HAP-1 (cell line): Measurements from ENCODE around the gene GALNT5.
"Not testable (repeated sequence)": the region's sequence is repeated elsewhere in the genome, so short reads cannot be mapped to it uniquely, and the experiment has no call there.

ENCODE experiments used
- DNase-seq, 2 experiments: peaks; one replicate each; pipeline ENCODE4 v3.0.0-alpha.2; 2016 to 2020; ENCODE audit warnings: low spot score in 2 of 2
- H3K27me3 ChIP-seq: fragments of 250-450 bp; sonication (Bioruptor Pico); 2 replicates; pipeline ENCODE4 v1.5.1; 2020; ENCODE audit warnings: low read depth, mild to moderate bottlenecking, moderate library complexity
- H3K36me3 ChIP-seq: fragments of 250-450 bp; sonication (Bioruptor Pico); replicated peaks from 2 replicates; pipeline ENCODE4 v1.5.1; 2020; ENCODE audit warnings: mild to moderate bottlenecking
- H3K4me1 ChIP-seq: fragments of 250-450 bp; sonication (Bioruptor Pico); 2 replicates; pipeline ENCODE4 v1.5.1; 2020; ENCODE audit warnings: mild to moderate bottlenecking
- H3K4me3 ChIP-seq: fragments of 250-450 bp; sonication (Bioruptor Pico); 2 replicates; pipeline ENCODE4 v1.5.1; 2020; ENCODE audit warnings: mild to moderate bottlenecking, moderate library complexity
- H3K9me3 ChIP-seq: fragments of 250-450 bp; sonication (Bioruptor Pico); 2 replicates; pipeline ENCODE4 v1.5.1; 2020; ENCODE audit warnings: mild to moderate bottlenecking, moderate library complexity
- in situ Hi-C: fragments of 300-500 bp; cut with MboI; formaldehyde crosslinking; loops from 3 replicates; pipeline ENCODE4 v1.14.3; 2020; ENCODE audit warnings: low sequenced_read_pairs, inconsistent platforms, mixed read lengths

The GALNT5 gene

GRCh38 chr2:157257312-157258252 lies at the start of gene GALNT5:
TSS of gene GALNT5 (plus strand) at chr2:157257705. CDS start at chr2:157258083, 378 bp downstream.
- in situ Hi-C loops = no loop called here

GRCh38 chr2:157216286-157216965 lies 41.1 kb upstream of the GALNT5 start:
- in situ Hi-C loops = no loop called here
- Histone ChIP-seq H3K27me3 (no peaks in the 10 kb centered on the region), H3K9me3 (no peaks in the 10 kb centered on the region), H3K36me3 (no peaks in the 10 kb centered on the region), H3K4me1 (no peaks in the 10 kb centered on the region), H3K4me3 (no peak overlapping the region)
- DNase-seq = no peak

More at GRCh38 chr2:157257312-157258252, at the start of gene GALNT5:
- peaks cover 13% of the 10 kb centered on the region for H3K4me1 ChIP-seq
- DNase-seq = peak; percentile 29 to 40
- H3K27me3 ChIP-seq = no peaks in the 10 kb centered on the region
- no peaks in the 10 kb centered on the region for H3K36me3 ChIP-seq
- no peaks in the 10 kb centered on the region; the same call in 1 of the 2 replicates for H3K9me3 ChIP-seq
- H3K4me3 ChIP-seq = peak within 1 kb of the TSS; percentile 27

GRCh38 chr2:157217409-157217808 lies 40.1 kb upstream of the GALNT5 start:
- no peak for DNase-seq
- H3K9me3 ChIP-seq = no peaks in the 10 kb centered on the region
- in situ Hi-C loops = no loop called here
- no peaks in the 10 kb centered on the region for H3K36me3 ChIP-seq
- H3K4me3 ChIP-seq = no peak overlapping the region
- no peaks in the 10 kb centered on the region for H3K27me3 ChIP-seq
- H3K4me1 ChIP-seq = no peaks in the 10 kb centered on the region

- no peak for DNase-seq
- in situ Hi-C loops = no loop called here
- no peaks in the 10 kb centered on the region for H3K27me3 ChIP-seq
- no peaks in the 10 kb centered on the region for H3K36me3 ChIP-seq
- no peaks in the 10 kb centered on the region for H3K9me3 ChIP-seq
- no peak overlapping the region for H3K4me3 ChIP-seq
- H3K4me1 ChIP-seq = no peaks in the 10 kb centered on the region
Measured at GRCh38 chr2:157218911-157219310, 38.6 kb upstream of the GALNT5 start.

GRCh38 chr2:157220502-157220901 lies 37.0 kb upstream of the GALNT5 start:
- Histone ChIP-seq H3K4me3 (no peak overlapping the region), H3K9me3 (no peaks in the 10 kb centered on the region), H3K36me3 (no peaks in the 10 kb centered on the region), H3K27me3 (no peaks in the 10 kb centered on the region), H3K4me1 (no peaks in the 10 kb centered on the region)
- in situ Hi-C loops = no loop called here
- no peak for DNase-seq

GRCh38 chr2:157221394-157221988 lies 36.0 kb upstream of the GALNT5 start:
- Histone ChIP-seq H3K4me3 (no peak overlapping the region), H3K36me3 (no peaks in the 10 kb centered on the region), H3K27me3 (no peaks in the 10 kb centered on the region), H3K4me1 (no peaks in the 10 kb centered on the region), H3K9me3 (no peaks in the 10 kb centered on the region)
- no peak for DNase-seq
- in situ Hi-C loops = no loop called here

GRCh38 chr2:157223624-157224205 lies 33.8 kb upstream of the GALNT5 start:
- Histone ChIP-seq H3K4me3 (no peak overlapping the region), H3K36me3 (no peaks in the 10 kb centered on the region), H3K27me3 (no peaks in the 10 kb centered on the region), H3K4me1 (no peaks in the 10 kb centered on the region), H3K9me3 (no peaks in the 10 kb centered on the region)
- in situ Hi-C loops = no loop called here
- DNase-seq = no peak

GRCh38 chr2:157224448-157224847 lies 33.1 kb upstream of the GALNT5 start:
- H3K36me3 ChIP-seq, DNase-seq, in situ Hi-C loops, H3K4me1 ChIP-seq, H3K27me3 ChIP-seq, H3K4me3 ChIP-seq, H3K9me3 ChIP-seq: not testable (repeated sequence)

- in situ Hi-C loops = no loop called here
- DNase-seq = no peak
- H3K9me3 ChIP-seq = no peaks in the 10 kb centered on the region
- no peaks in the 10 kb centered on the region for H3K27me3 ChIP-seq
- no peak overlapping the region for H3K4me3 ChIP-seq
- peaks cover 3% of the 10 kb centered on the region; the same call in 1 of the 2 replicates for H3K4me1 ChIP-seq
- H3K36me3 ChIP-seq = no peaks in the 10 kb centered on the region
Measured at GRCh38 chr2:157227592-157227991, 29.9 kb upstream of the GALNT5 start.

GRCh38 chr2:157228946-157229345 lies 28.6 kb upstream of the GALNT5 start:
- H3K4me3 ChIP-seq = no peak overlapping the region
- no peaks in the 10 kb centered on the region for H3K27me3 ChIP-seq
- H3K4me1 ChIP-seq = peaks cover 4% of the 10 kb centered on the region
- no peak for DNase-seq
- H3K9me3 ChIP-seq = no peaks in the 10 kb centered on the region
- no peaks in the 10 kb centered on the region for H3K36me3 ChIP-seq
- in situ Hi-C loops = no loop called here

- DNase-seq = no peak
- Histone ChIP-seq H3K27me3 (no peaks in the 10 kb centered on the region), H3K36me3 (no peaks in the 10 kb centered on the region), H3K9me3 (no peaks in the 10 kb centered on the region), H3K4me3 (no peak overlapping the region), H3K4me1 (peaks cover 4% of the 10 kb centered on the region)
- in situ Hi-C loops = no loop called here
Measured at GRCh38 chr2:157229572-157229971, 27.9 kb upstream of the GALNT5 start.

GRCh38 chr2:157231476-157231875 lies 26.0 kb upstream of the GALNT5 start:
- in situ Hi-C loops = no loop called here
- Histone ChIP-seq H3K4me1 (peaks cover 4% of the 10 kb centered on the region), H3K4me3 (no peak overlapping the region), H3K9me3 (no peaks in the 10 kb centered on the region), H3K36me3 (no peaks in the 10 kb centered on the region), H3K27me3 (no peaks in the 10 kb centered on the region)
- DNase-seq = no peak

GRCh38 chr2:157233506-157233905 lies 24.0 kb upstream of the GALNT5 start:
- no peak overlapping the region for H3K4me3 ChIP-seq
- H3K4me1 ChIP-seq = peaks cover 4% of the 10 kb centered on the region
- no peaks in the 10 kb centered on the region for H3K9me3 ChIP-seq
- in situ Hi-C loops = no loop called here
- no peak for DNase-seq
- no peaks in the 10 kb centered on the region for H3K27me3 ChIP-seq
- H3K36me3 ChIP-seq = no peaks in the 10 kb centered on the region
